SKM-1 treated with dmso at 0.1 percent for 144 hours (cell line): ENCODE data around the gene FIGNL1.

ENCODE experiments used
- DNase-seq: peaks from one replicate; lab custom pipeline; 2025; ENCODE audit not compliant: unreplicated experiment; lab: John Stamatoyannopoulos, UW

FIGNL1 gene

DNA sequence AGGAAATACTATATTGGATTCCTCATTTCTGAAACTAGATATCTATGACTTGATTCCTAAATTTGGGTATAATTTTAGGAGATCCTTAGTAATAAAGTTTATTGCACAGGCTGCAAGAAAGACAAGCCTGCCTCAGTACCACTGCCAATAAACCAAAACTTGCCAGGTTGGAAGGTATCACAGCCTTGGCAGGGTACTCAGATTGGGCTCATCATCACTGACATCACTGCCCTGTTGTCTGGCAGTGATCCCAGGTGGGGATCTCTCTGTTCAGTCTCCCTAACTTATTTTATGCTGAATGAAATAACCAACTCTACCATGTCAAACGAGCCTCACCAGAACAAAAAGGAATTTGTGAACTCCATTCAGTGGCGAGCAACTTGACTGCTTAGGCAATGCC, 18.8 kb downstream of the FIGNL1 start:
- no peak for DNase-seq

DNA sequence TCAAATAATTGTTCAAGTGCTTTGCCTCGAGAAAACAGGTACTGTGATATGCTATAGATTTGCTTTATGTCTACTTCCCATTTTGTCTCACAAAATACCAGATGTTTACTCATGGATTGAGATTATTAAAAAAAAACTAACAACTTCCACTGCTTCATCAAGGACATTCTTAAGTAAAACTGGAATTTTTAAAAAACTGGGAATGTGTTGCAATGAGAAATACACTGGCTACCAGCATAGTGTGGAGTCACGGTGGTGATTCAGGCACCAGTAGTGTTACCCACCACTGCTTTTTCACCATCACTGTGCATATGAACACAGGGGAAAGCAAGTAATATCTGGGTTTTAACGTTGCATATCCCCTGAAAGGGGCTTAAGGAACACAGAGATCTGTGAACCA, 21.2 kb downstream of the FIGNL1 start:
- DNase-seq, result no peak

DNA sequence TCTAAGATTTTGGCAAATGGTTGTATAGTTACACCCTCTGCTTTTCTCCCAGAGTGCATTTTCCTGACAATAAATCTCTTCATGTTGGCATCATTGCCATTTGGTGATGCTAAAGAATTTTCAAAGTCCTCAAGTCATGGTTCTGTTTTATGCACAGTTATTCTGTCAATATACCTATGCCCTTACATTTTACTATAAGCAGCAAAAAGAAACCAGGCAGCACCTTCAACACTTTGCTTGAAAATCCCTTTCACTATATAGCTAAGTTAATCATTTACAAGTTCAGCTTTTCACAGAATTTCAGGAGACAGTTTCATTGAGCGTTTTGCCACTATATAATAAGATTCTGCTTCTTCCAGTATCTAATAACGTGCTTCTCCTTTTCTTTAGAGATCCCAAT, 22.6 kb downstream of the FIGNL1 start:
- no peak for DNase-seq

DNA sequence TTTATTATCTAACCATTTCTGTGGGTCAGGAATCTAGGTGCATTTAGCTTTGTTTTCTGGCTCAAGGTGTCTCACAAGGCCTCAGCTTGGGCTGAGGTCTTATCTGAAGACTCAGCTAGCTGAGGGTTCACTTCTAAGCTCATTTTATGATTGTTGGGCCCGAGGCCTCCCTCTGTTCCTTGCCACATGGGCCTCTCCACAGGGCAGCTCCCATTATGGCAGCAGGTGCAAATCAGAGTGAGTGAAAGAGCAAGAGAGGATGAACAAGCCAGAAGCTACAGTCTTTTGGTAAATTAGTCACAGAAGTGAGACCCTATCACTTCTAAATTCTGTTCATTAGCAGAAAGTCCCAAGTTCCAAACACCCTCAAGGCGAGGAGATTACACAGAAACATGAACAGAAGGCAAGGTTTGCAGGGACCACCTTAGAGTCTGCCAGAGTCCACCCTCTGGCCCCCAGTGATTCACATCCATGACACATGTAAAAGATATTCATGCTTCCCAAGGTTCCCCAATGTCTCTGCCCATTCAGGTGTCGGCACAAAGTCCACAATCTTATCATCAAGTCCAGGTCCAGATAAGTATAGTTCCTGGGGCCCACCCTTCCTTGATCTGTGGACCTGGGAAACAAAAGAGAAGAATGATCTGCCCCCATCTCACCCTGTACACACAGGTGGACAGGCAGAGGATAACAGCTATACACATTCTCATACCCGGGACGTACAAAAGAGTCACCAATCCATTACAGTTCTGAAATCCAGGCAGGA, 23.7 kb downstream of the FIGNL1 start:
- no peak for DNase-seq

DNA sequence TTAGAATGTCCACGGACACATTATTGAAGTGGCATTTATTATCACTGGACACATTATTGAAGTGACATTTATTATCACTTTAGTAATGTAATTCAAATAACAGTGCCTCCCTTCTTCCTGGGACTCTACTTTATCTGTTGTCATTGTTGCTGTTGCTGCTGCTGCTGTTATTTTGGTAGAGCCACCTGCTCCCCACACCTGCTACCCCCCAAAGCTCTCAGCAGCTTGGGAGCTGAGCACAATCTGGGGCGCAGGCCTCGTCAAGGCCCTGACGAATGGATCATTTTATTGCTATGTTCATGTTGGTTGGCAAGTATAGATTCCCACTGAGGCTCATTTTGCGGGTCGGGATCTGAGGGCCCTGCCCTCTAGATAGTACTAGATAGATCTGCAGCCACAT, 24.8 kb downstream of the FIGNL1 start:
- no peak for DNase-seq

DNA sequence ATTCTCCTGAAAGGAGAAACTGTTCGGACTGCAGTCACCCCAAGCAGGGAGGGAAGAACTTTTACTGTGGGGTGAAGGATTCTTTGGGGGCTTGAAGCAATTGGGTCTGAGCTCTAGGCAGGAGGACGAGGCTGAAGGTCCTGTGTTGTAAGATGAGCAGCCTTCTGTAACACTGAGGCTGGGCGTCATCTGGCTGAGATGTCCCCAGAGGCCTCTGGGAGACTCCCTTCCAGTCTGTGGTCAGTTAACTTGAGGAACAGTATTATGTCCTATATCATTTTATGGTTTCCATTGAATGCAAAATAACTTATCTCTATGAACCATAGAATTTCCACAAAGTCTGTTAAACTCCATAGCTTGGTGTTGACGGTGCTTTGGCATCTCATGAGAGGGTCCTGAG, 26.3 kb downstream of the FIGNL1 start:
- no peak for DNase-seq

DNA sequence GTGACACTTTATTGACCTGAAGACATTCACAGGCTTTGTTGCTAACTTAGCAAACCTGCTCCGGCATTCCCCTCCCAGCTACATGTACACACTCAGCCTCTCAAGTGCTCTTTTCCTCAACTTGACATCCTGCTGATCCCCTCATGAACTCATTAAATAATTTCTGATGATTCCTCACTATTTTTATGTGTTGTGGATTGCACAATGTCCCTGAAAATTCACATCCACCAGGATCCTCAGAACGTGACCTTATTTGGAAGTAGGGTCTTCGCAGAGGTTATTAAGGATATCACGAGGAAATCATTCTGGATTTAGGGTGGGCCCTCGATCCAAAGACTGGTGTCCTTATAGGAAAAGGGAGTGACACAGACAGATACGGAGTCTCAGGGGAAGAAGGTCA, 27.3 kb downstream of the FIGNL1 start:
- DNase-seq, result no peak

DNA sequence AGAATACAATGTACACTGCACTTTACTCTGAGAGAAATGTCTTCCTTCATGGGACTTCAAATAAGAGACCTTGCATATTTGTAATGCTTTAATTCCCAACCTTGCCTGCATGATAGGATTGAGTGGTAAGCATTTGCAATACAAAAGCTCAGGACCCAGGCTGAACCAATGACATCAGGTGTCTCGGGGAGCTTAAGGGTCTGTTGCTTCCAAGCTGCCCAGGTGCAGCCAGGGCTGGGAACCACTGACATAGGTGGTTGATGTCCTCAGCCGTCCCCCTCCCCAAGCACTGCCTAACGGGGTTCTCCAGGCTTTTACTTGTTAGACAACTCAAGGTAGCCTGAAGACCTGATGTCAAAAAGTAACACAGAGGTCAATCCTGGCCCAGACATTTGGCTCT, 29.1 kb downstream of the FIGNL1 start:
- DNase-seq, result no peak

DNA sequence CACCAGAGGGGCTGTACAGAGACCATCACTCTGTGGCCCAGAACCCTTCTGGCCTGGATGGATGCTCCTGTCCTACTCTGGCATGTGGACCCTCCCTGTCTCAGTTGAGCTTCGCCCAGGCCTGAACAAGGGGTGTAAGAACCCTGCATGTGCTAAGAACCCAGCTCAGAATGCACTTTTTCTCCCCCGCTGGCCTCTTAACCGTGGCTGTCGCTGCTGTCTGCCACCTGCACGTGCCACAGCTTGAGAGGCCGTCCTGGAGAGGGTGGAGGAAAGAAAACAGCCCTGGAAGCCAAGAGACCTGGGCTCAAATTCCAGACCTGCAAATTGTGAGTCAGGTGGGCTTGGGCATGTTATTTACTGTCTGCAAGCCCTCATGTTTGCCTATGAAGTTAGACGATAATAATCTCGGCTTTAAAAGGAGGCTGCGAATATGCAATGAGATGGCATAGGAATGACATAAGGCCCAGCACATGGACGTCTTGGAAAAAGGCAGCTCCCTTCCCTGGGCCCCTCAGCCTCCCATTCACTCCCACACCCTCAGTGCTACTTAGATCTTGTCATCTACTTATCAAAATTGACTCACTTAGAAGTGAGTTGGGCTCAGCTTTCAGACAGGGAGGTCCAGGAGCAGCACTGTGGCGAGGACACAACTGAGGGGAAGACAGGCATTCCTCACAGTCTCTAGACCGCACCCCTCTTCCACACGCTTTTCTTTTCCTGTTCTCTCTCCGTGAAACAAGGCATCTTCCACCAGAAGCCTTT, 31.4 kb downstream of the FIGNL1 start:
- no peak for DNase-seq

DNA sequence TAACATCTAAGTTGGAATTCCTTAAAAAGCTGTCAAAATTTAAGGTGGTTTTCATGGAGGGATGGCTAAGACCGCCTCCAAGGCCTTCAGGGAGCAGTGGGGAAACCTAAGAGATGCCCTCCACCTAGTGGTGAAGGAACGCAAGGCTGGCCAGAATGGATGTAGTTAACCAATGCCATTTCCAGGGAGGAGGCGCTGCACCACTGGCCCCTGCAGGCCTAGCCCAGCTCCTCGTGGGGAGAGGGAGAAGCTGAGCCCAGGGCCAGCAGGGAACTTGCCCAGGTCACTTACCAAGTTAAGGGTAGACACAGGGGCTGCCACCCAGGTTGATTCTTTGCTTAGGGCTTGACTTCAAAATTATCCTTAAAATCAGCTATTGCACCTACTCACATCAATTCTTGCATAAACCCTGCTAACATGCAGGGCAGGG, 32.0 kb downstream of the FIGNL1 start:
- peak; percentile 87 for DNase-seq

DNA sequence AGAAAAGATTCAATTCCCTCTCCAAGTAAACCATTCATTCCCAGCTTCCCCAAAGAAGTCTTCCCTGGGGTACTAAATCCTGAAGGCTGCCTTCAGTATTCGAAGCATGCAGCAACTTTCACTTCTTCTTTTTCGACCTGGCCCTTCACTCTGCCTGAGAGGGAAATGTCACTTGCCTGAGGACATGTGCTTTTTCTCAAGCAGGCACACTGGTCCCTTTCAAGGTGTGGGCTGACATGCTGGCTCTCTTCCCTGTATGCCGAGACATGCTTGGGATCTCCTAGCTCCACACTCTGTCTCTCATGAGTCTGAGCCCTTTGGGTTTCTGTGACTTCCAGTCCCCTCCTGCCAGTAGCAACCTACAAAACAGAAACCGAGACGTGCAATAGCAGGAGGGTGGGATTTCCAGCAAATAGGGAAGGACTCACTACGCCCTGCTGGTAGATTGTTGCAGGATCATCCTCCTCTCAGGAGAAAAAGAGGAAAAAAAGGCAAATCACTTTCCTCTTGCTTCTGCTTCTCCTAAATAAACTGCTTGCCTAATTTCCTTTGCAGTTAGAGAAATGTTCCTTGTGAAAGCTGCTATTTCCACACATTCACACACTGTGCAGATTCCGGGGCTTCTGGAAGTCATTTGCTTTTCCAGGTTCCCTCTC, 33.5 kb downstream of the FIGNL1 start:
- peak; percentile 69 for DNase-seq

DNA sequence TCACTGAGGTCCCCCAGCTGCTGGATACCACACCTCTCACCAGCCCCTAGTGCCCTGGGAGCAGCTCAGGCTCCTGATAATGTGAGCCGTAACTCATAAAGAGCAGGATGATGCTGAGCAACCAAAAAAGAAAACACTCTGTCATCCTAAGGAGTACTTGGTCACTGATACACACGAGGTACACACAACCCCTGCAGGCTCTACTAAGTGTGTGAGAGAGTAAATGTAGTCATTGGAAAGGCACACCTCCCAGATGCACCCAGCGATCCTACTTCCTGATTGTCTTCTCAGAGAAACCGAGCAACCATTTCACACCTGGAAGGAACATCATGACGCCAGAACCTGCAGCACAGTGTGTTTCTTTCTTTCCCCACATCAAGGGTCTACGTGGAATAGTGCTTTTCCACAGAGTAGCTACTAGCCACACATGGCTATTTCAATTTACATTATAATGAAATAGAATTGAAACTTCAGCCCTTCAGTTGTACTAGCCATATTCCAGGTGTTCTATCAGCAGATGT, 34.2 kb downstream of the FIGNL1 start:
- no peak for DNase-seq

DNA sequence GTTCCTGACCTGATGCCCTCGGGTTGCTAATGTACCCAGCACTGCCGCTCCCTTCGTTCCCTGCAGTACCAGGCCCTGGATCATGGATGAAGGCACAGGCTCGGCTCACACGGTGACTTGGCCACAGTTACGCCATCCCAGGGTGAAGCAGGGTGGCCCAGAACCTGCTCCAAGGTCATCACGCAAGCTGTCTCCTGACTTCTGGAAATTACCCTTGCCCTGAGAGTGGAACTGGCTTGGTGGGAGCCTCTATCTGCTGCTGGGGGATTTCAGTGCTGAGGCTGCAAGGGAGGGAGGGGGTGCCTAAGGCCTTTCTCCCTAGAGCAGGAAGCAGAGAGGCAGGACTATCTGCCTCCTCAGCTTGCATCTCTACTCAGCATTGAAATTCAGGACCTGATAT, 36.6 kb downstream of the FIGNL1 start:
- DNase-seq, result no peak

DNA sequence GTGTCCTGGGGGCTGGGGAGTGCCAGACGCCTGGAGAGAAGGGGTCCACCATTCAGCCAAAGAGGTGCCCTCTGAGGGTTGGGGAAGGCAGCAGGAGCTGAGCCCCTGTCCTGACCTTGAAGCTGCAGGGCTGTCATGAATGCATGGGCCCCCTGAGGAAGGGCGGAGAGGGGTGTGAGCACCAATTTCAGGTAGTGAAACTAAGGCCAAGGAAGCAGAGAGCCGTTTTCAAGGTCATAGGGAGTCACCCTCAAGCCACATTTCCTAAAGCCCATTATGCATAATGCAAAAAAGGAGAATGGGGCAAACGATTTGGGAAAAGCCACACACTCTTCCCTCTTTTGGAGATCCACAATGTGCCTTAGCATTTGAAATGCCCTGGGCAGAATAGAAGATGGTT, 37.2 kb downstream of the FIGNL1 start:
- DNase-seq, result no peak

DNA sequence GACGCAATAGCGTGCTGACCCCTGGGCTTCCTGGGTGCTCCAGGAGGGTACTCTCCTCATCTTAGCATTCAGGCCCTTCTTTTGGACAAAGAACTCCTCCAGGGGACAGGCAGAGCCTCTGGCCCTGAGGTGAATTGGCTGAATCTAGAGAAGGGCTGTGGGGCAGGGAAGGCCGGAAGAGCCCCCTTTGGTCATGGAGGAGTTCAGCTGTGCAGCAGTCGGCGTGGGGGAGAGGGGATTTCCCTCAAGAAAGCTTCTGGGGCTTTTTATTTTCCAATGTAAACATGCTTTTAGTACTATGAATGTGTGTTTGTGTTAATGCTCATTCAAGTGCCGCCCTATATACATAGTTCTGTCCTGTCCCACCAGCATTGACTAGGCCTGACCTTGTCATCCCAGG, 38.8 kb downstream of the FIGNL1 start:
- DNase-seq, result no peak

DNA sequence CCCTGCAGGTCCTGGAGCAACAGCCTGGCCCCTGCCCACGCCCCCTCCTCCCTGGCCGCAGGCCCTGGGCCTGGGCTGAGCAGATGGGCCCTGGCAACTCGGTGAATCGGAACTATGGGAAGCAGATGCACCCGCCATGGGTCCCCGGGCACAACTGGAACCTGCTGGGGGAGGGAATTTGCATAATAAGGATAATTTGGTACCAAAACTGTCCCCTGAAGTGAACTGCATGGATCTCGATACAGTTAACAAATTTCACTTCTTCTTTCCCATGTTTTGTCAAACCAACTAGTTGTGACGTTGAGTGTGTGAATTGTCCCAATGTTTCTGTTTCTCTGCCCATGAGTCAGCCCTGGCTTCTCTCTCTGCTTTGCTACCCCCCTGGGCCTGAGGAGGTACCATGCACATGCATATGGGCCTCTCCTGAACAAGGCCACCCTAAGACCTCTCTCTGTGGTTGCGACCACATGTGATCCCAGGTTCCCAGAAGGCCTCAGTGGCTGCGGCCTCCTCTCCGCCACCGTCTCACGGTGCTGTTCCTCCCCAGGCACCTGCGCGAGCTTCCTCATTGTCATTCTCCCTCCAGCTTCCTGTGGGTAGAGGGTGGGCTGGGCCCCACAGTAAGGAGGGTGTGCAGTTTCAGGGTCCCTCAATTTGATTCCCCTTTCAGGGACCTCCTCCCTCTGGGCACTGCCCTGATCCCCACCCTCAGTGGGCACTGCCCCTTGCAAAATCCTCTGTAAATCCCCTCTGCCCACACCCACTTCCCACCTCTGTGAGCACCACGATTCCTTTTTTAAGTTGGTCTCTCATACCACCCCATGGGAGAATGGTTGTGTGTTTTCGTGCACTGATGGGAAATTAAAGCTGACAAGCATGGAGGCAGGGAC, 40.0 kb downstream of the FIGNL1 start:
- DNase-seq, result peak; percentile 13

DNA sequence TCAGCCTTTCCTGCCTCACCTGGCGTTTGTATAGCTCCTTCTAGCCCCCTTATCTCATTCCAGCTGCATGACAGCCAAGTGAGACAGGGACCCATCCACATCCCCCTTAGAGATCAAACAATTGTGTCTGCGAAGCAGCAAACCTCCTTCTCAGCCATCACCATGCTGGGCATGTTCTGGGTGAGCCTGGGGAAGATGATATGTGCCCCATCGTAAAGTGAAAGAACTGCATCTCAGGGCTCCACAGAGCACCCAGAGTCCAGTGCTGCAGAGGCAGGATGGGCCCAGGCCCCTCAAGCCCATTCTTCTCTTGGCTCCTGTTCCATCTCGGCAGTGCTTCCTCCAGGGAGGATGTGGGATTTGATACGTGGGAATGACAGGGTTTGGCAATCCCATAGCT, 43.2 kb downstream of the FIGNL1 start:
- no peak for DNase-seq

DNA sequence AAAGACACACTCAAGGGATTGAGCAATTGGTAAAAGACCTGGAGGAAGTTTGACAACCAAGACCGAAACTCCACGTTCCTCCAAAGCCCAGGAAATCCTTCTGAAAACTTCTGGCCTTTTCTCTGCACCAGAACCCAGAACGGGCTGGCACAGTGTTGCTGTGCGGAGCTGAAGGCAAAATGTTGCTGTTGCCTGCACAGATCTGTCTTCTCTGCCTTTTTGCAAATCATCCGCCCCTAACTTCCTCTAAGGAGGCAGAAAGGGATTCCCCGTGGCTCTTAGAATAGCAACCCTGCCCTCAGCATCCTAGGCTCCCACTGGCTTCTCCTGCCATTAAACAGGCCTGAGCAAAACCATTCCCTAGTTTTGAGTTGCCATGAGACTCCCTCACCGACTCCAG, 44.9 kb downstream of the FIGNL1 start:
- DNase-seq, result no peak

DNA sequence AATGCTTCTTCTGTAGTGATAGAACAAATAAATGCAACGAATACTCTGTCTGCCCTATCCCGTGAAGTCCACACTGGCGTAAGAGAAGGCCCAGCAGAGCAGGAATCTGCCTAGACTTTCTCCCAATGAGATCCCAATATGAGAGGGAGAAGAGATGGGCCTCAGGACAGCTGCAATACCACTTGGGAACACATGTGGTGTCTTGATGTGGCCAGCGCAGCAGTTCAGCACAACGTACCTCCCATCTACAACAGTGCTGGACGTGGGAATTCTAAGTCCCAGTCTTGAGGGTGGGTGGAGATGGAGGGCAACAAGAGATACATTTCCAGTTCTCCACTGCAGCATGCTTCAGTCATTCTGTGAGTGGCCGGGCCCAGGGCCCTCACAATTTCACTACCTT, 45.8 kb downstream of the FIGNL1 start:
- DNase-seq, result no peak

DNA sequence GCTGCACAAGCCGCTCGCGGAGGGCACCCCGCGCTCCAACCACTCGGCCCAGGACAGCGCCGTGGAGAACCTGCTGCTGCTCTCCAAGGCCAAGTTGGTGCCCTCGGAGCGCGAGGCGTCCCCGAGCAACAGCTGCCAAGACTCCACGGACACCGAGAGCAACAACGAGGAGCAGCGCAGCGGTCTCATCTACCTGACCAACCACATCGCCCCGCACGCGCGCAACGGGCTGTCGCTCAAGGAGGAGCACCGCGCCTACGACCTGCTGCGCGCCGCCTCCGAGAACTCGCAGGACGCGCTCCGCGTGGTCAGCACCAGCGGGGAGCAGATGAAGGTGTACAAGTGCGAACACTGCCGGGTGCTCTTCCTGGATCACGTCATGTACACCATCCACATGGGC, 50.0 kb downstream of the FIGNL1 start:
- no peak for DNase-seq

DNA sequence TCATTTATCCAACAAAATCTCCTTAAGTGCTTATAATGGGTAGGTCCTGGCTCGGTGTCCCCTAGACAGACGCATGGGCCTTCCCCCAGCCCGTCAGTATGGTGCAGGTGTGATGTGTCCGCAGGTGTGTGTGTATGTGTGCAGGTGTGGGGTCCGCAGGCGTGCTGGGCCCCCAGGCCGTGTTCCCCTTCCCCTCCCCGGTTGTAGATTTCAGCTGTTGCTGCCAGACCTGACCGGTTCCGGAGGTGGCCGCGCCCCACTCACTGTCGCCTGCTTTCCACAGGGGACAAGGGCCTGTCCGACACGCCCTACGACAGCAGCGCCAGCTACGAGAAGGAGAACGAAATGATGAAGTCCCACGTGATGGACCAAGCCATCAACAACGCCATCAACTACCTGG, 50.5 kb downstream of the FIGNL1 start:
- no peak for DNase-seq
